A375 (cell line): ENCODE measurements around the gene SLC9C2. TPM values are rescaled to one million over a fixed set of nuclear protein-coding genes. Genes with fewer than 3 reads are reported as not detected.

Experiments used
- total RNA-seq: library from RNA; depleted of rRNA; stranded (reverse); fragments of >200 nt; shearing (Covaris generic); gene quantifications from 2 replicates; pipeline ENCODE4 v1.2.3, GENCODE V29; 2014; rRNA removed

Gene SLC9C2
- total RNA-seq = 0.41 TPM in 1 of 2 replicates, not detected in the other

DNA sequence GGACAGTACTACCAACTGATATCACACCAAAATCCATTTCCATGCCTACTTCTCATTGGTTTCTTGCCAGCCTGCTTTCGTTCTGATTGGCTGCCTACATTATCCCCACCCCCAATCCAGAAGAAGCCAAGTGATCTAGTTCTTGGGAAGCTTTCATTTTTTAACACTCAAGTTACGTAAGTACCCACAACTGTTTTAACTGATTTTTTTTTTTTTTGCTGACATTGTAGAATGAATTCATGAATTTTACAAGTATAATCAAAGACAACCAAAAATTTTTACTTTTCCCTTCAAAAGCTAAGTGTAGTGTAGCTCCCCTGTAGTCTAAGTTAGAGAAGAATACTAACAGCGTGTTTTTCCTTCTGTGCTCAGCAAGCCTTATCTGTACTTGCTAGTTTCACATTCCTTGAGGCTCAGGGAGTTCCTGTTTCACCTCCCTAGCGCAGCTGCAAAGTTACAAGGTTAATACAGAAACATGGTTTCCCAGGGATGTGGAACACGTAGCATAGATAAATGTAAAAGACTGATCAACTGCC, at the start of gene SLC9C2:
Gene SLC9C2 (minus strand): TSS at position 17 of the 536 bp plus-strand sequence. CDS start 1,296 bp downstream, outside the sequence.

DNA sequence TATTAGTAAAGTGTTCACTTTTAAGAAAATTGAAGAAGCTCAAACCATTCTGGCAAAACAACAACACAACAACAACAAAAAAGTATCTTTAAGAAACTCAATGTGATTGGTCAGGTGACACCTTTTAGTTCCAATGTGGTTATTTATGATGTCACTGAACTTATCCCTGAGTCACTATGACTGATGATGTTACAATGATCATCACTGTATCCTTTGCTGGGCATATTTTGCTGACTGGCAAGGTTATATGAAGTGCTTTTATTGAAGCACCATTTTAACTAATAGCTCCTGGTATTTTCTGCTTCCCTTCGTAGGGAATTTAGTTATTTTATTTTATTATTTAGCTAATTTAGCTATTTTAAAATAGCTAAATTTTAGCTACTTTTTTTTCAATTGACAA, 32.2 kb upstream of the SLC9C2 start, which contains the start of gene TEX50:
Gene TEX50 (plus strand): TSS at position 223 of the 400 bp plus-strand sequence. CDS start 184 bp downstream, outside the sequence.

DNA sequence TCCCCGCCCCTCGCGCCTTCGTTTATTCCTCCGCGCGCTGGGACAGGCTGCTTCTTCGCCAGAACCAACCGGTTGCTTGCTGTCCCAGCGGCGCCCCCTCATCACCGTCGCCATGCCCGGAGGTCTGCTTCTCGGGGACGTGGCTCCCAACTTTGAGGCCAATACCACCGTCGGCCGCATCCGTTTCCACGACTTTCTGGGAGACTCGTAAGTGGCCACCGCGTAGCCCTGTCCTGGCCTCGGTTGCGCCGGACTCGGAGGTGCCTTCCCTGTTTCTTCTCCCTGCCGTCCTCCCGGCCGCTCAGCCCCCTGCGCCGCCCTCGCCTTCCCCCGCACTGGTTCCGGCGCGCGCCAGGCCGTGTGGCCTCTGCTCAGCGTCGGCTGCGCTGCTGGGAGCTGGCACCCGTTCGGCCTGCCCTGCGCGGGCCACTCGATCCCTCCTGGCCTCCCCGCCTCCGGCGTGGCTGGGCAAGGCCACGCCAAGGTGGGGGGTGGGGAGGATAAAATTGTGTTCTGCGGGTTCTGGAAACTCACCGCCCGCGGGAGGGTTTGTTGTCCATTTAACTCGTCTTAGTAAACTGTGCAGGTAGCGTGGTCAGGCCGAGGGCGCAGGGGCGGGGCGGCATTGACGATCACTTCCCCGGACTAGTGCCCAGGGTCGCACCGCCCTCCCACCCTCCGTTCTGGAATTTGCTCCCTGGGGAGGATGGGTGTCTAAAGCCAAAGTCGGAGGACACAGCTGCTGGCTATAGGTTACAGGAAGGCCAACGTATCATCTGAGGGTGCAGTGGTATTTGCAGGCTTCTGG, 125.4 kb downstream of the SLC9C2 start, which contains the start of gene PRDX6:
Gene PRDX6 (plus strand): TSS at position 50 of the 808 bp plus-strand sequence. CDS start 63 bp downstream, at position 113.

Other genes starting within 250 kb of the SLC9C2 start
- 250 and 271 TPM in 2 replicates for gene PRDX6, start 125.7 kb downstream of the SLC9C2 start, total RNA-seq
- gene TEX50, start 32.3 kb upstream of the SLC9C2 start, total RNA-seq = not detected in 2 replicates
- gene ANKRD45, start 66.8 kb upstream of the SLC9C2 start, total RNA-seq = 0.45 and 0.61 TPM in 2 replicates
- gene KLHL20, start 111.9 kb upstream of the SLC9C2 start, total RNA-seq = 16.1 and 20.9 TPM in 2 replicates
- 49.9 and 50.6 TPM in 2 replicates for gene DARS2, start 221.6 kb upstream of the SLC9C2 start, total RNA-seq
- 22.6 and 32.3 TPM in 2 replicates for gene CENPL, start 221.8 kb upstream of the SLC9C2 start, total RNA-seq